ENCODE measurements around the gene YWHAB. TPM values are rescaled to one million over a fixed set of nuclear protein-coding genes. Genes with fewer than 3 reads are reported as not detected.
"Not testable (repeated sequence)": the region's sequence is repeated elsewhere in the genome, so short reads cannot be mapped to it uniquely, and the experiment has no call there.

The YWHAB gene
- total RNA-seq, 1 donor from 2014 or later, result 182 TPM

- DNase-seq (ENCODE audit: low spot score), result no peak
Measured at GRCh38 chr20:44866703-44867335, 18.7 kb upstream of the YWHAB start.

GRCh38 chr20:44869471-44869870 is 16.0 kb upstream of the YWHAB start:
- DNase-seq (ENCODE audit: low spot score), result no peak

- not testable (repeated sequence) for DNase-seq (ENCODE audit: low spot score)
Measured at GRCh38 chr20:44882360-44882759, 3.1 kb upstream of the YWHAB start.

- DNase-seq (ENCODE audit: low spot score), result no peak
Measured at GRCh38 chr20:44883214-44883902, 2.1 kb upstream of the YWHAB start.

GRCh38 chr20:44884907-44885391 is 556 bp upstream of the YWHAB start:
- no peak for DNase-seq (ENCODE audit: low spot score)

GRCh38 chr20:44886266-44886651 is 754 bp downstream of the YWHAB start:
- no peak for DNase-seq (ENCODE audit: low spot score)

- DNase-seq (ENCODE audit: low spot score), result no peak
Measured at GRCh38 chr20:44886828-44887227, 1.3 kb downstream of the YWHAB start.

GRCh38 chr20:44887466-44887865 is 2.0 kb downstream of the YWHAB start:
- DNase-seq (ENCODE audit: low spot score), result no peak

- DNase-seq (ENCODE audit: low spot score), result no peak
Measured at GRCh38 chr20:44888226-44889103, 3.0 kb downstream of the YWHAB start.

GRCh38 chr20:44891826-44892225 is 6.3 kb downstream of the YWHAB start:
- DNase-seq (ENCODE audit: low spot score), result no peak

- no peak for DNase-seq (ENCODE audit: low spot score)
Measured at GRCh38 chr20:44894959-44895358, 9.5 kb downstream of the YWHAB start.

GRCh38 chr20:44896583-44896982 is 11.1 kb downstream of the YWHAB start:
- DNase-seq (ENCODE audit: low spot score), result no peak

- no peak for DNase-seq (ENCODE audit: low spot score)
Measured at GRCh38 chr20:44897133-44897532, 11.6 kb downstream of the YWHAB start.

GRCh38 chr20:44900231-44900854 is 14.8 kb downstream of the YWHAB start:
- no peak for DNase-seq (ENCODE audit: low spot score)

GRCh38 chr20:44901974-44902373 is 16.5 kb downstream of the YWHAB start:
- no peak for DNase-seq (ENCODE audit: low spot score)

GRCh38 chr20:44904377-44904776 is 18.9 kb downstream of the YWHAB start:
- DNase-seq (ENCODE audit: low spot score), result no peak

GRCh38 chr20:44908987-44909871 is 23.7 kb downstream of the YWHAB start:
- DNase-seq (ENCODE audit: low spot score), result no peak

GRCh38 chr20:44909872-44910689 is 24.6 kb downstream of the YWHAB start, which contains the start of gene PABPC1L:
TSS of gene PABPC1L (plus strand) at chr20:44910060. CDS start at chr20:44910144, 84 bp downstream.
- no peak for DNase-seq (ENCODE audit: low spot score)

- no peak for DNase-seq (ENCODE audit: low spot score)
Measured at GRCh38 chr20:44910690-44911262, 25.3 kb downstream of the YWHAB start.

Data from mesenteric fat pad (tissue), 1 donor.